K562 (cell line): ENCODE data around the gene NCOA3.

Experiments
- ARID2 ChIP-seq: fragments of 450-650 bp; IDR thresholded peaks from 2 replicates; pipeline ENCODE4 v1.6.1; 2017; ENCODE audit warnings: antibody characterized with exemption, mild to moderate bottlenecking
- CEBPB ChIP-seq: fragments of 450-650 bp; IDR thresholded peaks from 2 replicates; pipeline ENCODE4 v1.6.1; 2016; ENCODE audit warnings: missing genetic modification characterization, missing compliant biosample characterization
- DNMT1 ChIP-seq: fragments of 450-650 bp; IDR thresholded peaks from 2 replicates; pipeline ENCODE4 v1.6.1; 2016; ENCODE audit warnings: antibody characterized with exemption, mild to moderate bottlenecking
- MAX ChIP-seq: sonication (generic); formaldehyde crosslinking; IDR thresholded peaks from 2 replicates; pipeline ENCODE4 v1.9.0; 2022; ENCODE audit warnings: mild to moderate bottlenecking, missing genetic modification reagents
- MAZ ChIP-seq, 2 experiments: fragments of 450-650 bp in 1 of 2; sonication (generic) in 1 of 2; formaldehyde crosslinking; IDR thresholded peaks in 1 of 2; conservative IDR thresholded peaks in 1 of 2; 2 replicates each; pipeline versions ENCODE4 v1.4.0 to v1.5.0; 2020; ENCODE audit warnings: mild to moderate bottlenecking in 1 of 2, missing genetic modification reagents in 1 of 2
- MXD1 ChIP-seq: fragments of 250-450 bp; sonication (Bioruptor Pico); IDR thresholded peaks from 2 replicates; pipeline ENCODE4 v1.8.0; 2021; ENCODE audit warnings: borderline replicate concordance, mild to moderate bottlenecking, moderate library complexity; ENCODE audit not compliant: poor library complexity, severe bottlenecking
- RBM15 ChIP-seq: fragments of 200-400 bp; formaldehyde crosslinking; IDR thresholded peaks from 2 replicates; pipeline ENCODE4 v1.6.1; 2018; ENCODE audit warnings: mild to moderate bottlenecking, low read length, moderate library complexity; ENCODE audit not compliant: insufficient read depth
- RNF2 ChIP-seq: sonication (generic); IDR thresholded peaks from 2 replicates; pipeline ENCODE4 v1.6.1; 2016
- TFAM ChIP-seq: fragments of 250-450 bp; sonication (Bioruptor Pico); conservative IDR thresholded peaks from 2 replicates; pipeline ENCODE4 v1.5.0; 2021; ENCODE audit warnings: mild to moderate bottlenecking, moderate library complexity
- ZNF121 ChIP-seq: sonication (generic); formaldehyde crosslinking; conservative IDR thresholded peaks from 2 replicates; pipeline ENCODE4 v1.8.0; 2022; ENCODE audit warnings: missing genetic modification reagents
- ZNF766 ChIP-seq: fragments of 200-800 bp; sonication (Bioruptor generic); conservative IDR thresholded peaks from 2 replicates; pipeline ENCODE4 v1.6.1; 2016; ENCODE audit warnings: missing genetic modification characterization, missing compliant biosample characterization

GRCh38 chr20:47627540-47627939 lies 125.9 kb downstream of the NCOA3 start:
- TF ChIP-seq CEBPB: no peak
- no peak for TF ChIP-seq RNF2
- no peak for TF ChIP-seq ZNF766 (CRISPR knock-in tag)
- no peak for TF ChIP-seq RBM15
- no peak for TF ChIP-seq MXD1 (CRISPR knock-in tag)
- TF ChIP-seq MAZ (CRISPR knock-in tag; conservative IDR thresholded peaks at IDR 0.05 in 1 of 2, IDR thresholded peaks at IDR 0.05 in 1 of 2): no peak
- no peak for TF ChIP-seq ARID2
- TF ChIP-seq ZNF121 (CRISPR knock-in tag): no peak
- no peak for TF ChIP-seq DNMT1
- no peak for TF ChIP-seq MAX (CRISPR knock-in tag)
- TF ChIP-seq TFAM (CRISPR knock-in tag): no peak
